Ishikawa (cell line): ENCODE data around the gene POLDIP2.

Source experiments
- CEBPB ChIP-seq: IDR thresholded peaks from 2 replicates; pipeline ENCODE4 v1.6.1; 2012
- CREB1 ChIP-seq: IDR thresholded peaks from 2 replicates; pipeline ENCODE4 v1.6.1; 2012; ENCODE audit warnings: low read depth
- EGR1 ChIP-seq: IDR thresholded peaks from 2 replicates; pipeline ENCODE4 v1.6.1; 2012
- EP300 ChIP-seq: IDR thresholded peaks from 2 replicates; pipeline ENCODE4 v1.6.1; 2012; ENCODE audit warnings: borderline replicate concordance
- FOXM1 ChIP-seq: IDR thresholded peaks from 2 replicates; pipeline ENCODE4 v1.6.1; 2012; ENCODE audit warnings: low read depth, borderline replicate concordance
- MAX ChIP-seq: IDR thresholded peaks from 2 replicates; pipeline ENCODE4 v1.6.1; 2012
- NFIC ChIP-seq: IDR thresholded peaks from 2 replicates; pipeline ENCODE4 v1.6.1; 2012
- RAD21 ChIP-seq: IDR thresholded peaks from 2 replicates; pipeline ENCODE4 v1.6.1; 2012; ENCODE audit warnings: low read depth
- REST ChIP-seq: IDR thresholded peaks from 2 replicates; pipeline ENCODE4 v1.6.1; 2012; ENCODE audit warnings: low read depth, mild to moderate bottlenecking
- TAF1 ChIP-seq: IDR thresholded peaks from 2 replicates; pipeline ENCODE4 v1.6.1; 2012; ENCODE audit warnings: low read depth, mild to moderate bottlenecking
- TCF12 ChIP-seq: IDR thresholded peaks from 2 replicates; pipeline ENCODE4 v1.6.1; 2012; ENCODE audit warnings: low read depth
- TEAD4 ChIP-seq: IDR thresholded peaks from 2 replicates; pipeline ENCODE4 v1.6.1; 2012
- USF1 ChIP-seq: IDR thresholded peaks from 2 replicates; pipeline ENCODE4 v1.6.1; 2012
- YY1 ChIP-seq: IDR thresholded peaks from 2 replicates; pipeline ENCODE4 v1.6.1; 2012; ENCODE audit warnings: low read depth
- ZBTB7A ChIP-seq: IDR thresholded peaks from 2 replicates; pipeline ENCODE4 v1.6.1; 2012; ENCODE audit warnings: low read depth

Gene POLDIP2

GRCh38 chr17:28363776-28364650 lies 6.7 kb upstream of the POLDIP2 start:
- TF ChIP-seq EP300: no peak
- no peak for TF ChIP-seq YY1
- TF ChIP-seq FOXM1: no peak
- no peak for TF ChIP-seq TCF12

- TF ChIP-seq MAX (no peak), YY1 (no peak), NFIC (no peak), REST (no peak), FOXM1 (no peak), TEAD4 (no peak), TCF12 (no peak), ZBTB7A (no peak), EP300 (no peak), TAF1 (no peak), USF1 (no peak), CEBPB (no peak), RAD21 (no peak), EGR1 (no peak), CREB1 (no peak)
Observed at GRCh38 chr17:28363186-28363585, 5.9 kb upstream of the POLDIP2 start.

- no peak for TF ChIP-seq YY1
- no peak for TF ChIP-seq REST
- no peak for TF ChIP-seq CEBPB
- no peak for TF ChIP-seq TAF1
- TF ChIP-seq USF1: no peak
- no peak for TF ChIP-seq ZBTB7A
- TF ChIP-seq FOXM1: no peak
- TF ChIP-seq MAX: no peak
- TF ChIP-seq EP300: no peak
- TF ChIP-seq TEAD4: no peak
- TF ChIP-seq EGR1: no peak
- TF ChIP-seq CREB1: no peak
- no peak for TF ChIP-seq RAD21
- TF ChIP-seq NFIC: no peak
- TF ChIP-seq TCF12: no peak
Observed at GRCh38 chr17:28357901-28358197, 522 bp upstream of the POLDIP2 start.

GRCh38 chr17:28350271-28350670 lies 7.1 kb downstream of the POLDIP2 start:
- TF ChIP-seq USF1 (no peak), EGR1 (no peak), CREB1 (no peak)

GRCh38 chr17:28348979-28349378 lies 8.3 kb downstream of the POLDIP2 start:
- no peak for TF ChIP-seq TAF1
- no peak for TF ChIP-seq USF1
- TF ChIP-seq EGR1: no peak
- TF ChIP-seq TCF12: no peak
- no peak for TF ChIP-seq TEAD4
- no peak for TF ChIP-seq EP300
- no peak for TF ChIP-seq CREB1
